HG03097 (cell line): ENCODE measurements around the gene ANGPTL1.

Experiments used
- ATAC-seq: cut with Tn5 transposase; IDR thresholded peaks from one replicate; pipeline ENCODE4 v1.9.1; 2021; ENCODE audit not compliant: unreplicated experiment, low FRiP score

ANGPTL1 gene, protein sequence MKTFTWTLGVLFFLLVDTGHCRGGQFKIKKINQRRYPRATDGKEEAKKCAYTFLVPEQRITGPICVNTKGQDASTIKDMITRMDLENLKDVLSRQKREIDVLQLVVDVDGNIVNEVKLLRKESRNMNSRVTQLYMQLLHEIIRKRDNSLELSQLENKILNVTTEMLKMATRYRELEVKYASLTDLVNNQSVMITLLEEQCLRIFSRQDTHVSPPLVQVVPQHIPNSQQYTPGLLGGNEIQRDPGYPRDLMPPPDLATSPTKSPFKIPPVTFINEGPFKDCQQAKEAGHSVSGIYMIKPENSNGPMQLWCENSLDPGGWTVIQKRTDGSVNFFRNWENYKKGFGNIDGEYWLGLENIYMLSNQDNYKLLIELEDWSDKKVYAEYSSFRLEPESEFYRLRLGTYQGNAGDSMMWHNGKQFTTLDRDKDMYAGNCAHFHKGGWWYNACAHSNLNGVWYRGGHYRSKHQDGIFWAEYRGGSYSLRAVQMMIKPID

DNA sequence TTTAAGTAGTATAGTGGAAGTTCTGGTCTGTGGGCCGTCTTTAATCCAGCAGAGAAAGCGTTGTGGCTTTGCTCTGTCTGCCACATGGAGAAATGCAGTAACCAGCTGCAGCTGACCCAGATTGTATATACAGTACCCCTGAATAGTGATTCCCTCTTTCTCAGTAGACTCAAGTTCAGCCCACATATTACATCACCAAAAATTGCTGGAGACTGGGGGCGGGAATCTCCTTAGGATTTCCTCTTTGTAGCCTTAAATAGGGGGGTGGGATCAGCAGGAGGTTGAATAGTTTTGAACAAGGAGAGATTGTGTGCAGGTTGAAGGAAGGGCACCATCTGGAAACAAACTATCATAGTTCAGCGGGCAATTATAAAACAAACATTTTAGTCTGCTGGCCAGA, at the start of gene ANGPTL1:
ANGPTL1 (minus strand) TSS at position 134 of the 400 bp plus-strand sequence. CDS start 5,301 bp downstream, outside the sequence.
- no peak for ATAC-seq

DNA sequence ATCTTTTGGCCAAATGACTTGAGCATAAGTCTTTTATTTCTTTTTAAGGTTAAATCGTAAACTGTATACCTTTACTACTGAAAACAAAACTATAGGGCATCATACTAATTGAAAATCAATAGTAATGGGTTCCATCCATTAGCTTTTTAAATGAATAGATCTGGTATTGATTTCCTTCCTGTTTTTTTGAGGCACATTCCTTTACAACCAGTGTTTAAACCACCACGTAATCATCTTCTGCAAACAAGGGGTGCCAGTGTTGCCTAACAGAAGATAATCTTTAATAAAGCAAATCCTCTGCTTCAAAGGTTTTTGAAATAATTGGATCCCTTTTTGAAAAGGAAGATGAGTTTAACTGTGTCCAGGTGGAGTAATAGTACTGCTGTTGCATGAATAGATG, 48.7 kb upstream of the ANGPTL1 start:
- no peak for ATAC-seq

DNA sequence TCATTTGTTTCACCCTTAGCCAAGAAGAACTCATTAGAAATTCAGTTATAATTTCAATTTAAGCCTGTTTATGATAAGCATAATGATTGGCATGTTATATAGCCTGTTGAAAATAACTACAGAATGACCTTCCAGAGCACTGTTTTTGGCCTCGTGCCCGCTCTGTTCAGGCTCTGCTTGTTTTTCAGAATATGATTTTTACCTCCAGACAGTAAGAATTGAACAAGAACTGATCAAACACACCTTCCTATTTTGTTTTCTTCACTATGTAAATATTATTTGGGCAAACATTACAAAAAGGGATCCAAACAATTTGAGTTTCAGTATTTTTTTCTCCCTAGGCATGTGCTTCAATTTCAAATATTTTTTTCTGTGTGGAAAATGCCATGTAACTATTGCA, 48.1 kb upstream of the ANGPTL1 start:
- ATAC-seq = no peak

DNA sequence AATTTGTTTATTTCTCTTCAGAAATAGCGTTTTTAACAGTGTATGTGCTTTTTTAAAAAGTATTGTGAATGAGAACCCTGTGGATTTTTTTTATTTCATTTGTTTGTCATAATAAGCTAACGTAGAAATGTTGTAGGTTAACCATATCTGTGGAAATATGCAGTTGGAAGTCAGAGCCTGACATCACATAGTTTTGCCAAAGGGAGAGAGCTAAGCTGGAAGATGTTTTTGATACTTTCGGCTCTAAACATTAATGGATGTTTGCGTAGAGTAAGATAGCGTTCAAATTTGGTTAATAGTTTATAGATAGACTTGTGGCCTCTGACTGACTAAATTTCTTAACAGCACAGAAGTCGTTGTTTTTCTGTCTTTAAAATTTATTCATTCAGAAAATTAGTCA, 47.4 kb upstream of the ANGPTL1 start:
- no peak for ATAC-seq

DNA sequence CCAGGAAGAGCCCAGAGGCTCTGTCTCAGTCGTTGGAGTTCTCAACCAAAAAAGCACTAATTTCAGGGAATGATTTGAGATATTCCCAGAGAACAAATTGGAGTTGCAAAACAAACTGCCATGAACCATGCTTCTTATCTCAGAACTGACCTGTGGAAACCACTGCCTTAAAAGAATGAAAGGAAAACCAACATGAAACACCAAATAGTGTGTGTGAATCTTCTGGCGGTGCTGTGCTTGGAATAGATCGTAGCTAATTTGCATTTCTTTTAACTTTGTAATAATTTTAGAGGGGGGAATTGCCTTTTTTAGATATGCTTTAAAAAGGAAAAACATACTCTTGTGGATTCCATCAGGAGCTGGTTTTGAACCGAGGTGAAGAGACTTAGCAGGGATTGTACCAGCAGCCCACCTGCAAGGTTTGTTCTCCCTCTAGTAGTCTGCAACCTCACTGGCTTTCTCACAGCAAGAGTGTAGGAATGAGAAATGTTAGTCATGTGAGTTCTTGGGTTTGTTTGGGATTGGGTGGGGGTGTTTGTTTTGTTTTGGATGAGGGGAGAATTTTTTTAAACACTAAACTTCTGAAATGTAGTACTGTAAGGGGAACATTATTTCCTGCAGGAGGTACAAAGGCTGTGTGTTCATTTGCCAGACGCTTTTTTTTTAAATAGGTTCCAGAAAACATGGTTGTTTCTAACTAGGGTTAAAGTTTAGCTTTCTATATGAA, 45.7 kb upstream of the ANGPTL1 start:
- no peak for ATAC-seq

DNA sequence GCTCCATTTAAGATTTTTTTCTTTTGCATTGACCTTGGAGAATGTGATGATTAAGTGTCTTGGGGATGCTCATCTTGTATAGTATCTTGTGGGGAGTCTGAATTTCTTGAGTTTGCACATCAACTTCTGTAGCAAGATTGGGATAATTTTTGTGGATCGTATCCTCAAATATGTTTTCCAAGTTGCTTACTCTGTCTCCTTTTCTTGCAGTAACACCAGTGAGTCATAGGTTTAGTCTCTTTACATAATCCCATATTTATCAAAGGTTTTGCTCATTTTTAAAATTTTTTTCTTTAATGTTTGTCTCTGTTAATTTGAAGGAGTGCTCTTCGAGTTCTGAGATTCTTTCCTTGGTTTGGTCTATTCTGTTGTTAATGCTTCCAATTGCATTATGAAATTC, 41.7 kb upstream of the ANGPTL1 start:
- ATAC-seq = no peak

DNA sequence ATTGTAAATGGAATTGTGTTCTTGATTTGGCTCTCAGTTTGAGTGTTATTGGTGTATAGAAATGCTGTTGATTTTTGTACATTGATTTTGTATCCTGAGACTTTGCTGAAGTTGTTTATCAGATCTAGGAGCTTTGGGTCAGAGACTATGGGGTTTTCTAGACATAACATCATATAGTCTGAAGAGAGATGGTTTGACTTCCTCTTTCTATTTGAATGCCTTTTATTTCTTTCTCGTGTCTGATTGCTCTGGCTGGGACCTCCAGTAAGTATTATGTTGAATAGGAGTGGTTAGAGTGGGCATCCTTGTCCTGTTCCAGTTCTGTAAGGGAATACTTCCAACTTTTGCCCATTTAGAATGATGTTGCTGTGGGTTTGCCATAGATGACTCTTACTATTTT, 39.1 kb upstream of the ANGPTL1 start:
- no peak for ATAC-seq

DNA sequence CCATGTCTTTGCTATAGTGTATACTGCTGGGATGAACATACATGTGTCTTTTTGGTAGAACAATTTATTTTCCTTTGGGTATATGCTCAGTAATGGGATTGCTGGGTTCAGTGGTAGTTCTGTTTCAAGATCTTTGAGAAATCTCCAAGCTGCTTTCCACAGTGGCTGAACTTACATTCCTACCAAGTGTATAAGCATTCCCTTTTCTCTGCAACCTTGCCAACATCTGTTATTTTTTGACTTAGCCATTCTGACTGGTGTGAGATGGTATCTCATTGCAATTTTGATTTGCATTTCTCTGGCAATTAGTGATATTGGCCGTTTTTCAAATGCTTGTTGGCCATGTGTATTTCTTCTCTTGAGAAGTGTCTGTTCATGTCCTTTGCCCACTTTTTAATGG, 37.5 kb upstream of the ANGPTL1 start:
- ATAC-seq = no peak

DNA sequence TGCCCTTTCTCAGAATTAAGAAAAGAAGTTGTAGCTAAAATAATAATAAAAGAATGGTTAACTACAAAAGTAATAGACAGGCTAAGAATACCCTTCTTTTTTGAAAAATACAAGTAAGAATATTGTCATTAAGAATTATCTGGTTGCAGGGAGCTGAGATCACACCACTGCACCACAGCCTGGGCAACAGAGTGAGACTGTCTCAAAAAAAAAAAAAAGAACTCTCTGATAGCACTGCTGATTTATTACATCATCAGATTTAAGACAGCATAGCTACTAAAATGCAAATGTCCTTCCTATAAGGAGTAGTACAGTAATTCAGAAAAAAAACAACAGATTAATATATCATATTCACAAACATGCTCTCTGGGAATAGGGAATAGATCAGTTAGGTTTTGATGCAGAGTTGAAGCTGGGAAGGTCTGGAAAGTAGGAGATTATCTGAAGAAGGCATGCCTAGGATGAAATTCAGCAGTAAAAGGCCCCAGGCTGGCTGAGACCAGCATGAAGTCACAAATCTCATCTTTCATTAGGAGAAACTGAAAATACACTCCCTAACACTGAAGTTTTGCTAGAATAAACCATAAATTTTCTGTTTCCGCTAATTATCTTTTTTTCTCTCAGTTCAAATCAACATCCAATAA, 30.7 kb upstream of the ANGPTL1 start:
- no peak for ATAC-seq

DNA sequence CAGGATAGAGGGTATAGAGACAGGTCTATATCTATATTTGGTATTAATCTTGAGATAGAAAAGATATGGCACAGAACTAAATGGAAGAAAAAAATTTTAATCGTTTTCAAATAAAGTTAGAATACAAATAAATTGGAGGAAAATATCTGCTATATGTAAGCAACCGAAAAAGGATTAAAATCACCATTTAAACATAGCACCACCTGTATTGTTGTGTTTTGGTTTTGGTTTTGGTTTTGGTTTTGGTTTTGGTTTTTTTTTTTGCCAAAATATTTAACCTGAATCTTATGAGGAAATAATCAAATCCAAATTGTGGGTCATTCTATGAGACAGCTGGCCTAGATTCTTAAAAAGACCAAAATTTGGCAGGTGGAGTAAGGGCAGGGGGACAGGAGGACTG, 28.5 kb upstream of the ANGPTL1 start:
- ATAC-seq = no peak

DNA sequence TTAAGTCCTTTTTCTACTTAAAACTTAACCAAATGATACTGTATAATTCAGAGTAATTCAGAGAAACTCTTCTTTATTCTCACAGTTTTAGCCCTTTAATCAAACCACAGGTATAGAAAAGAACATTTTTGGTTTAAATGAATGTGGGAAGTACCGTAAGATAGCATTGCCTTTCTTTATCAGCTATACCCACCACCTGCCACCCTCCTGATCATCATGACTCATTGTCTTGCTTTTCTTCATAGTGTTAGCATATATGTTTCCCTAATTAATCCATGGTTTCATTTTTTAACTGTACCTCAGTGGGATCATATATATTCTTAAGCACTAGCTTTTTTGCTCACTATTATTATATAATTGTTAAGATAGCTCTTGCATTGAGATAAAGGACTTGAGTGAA, 27.5 kb upstream of the ANGPTL1 start:
- ATAC-seq = no peak

DNA sequence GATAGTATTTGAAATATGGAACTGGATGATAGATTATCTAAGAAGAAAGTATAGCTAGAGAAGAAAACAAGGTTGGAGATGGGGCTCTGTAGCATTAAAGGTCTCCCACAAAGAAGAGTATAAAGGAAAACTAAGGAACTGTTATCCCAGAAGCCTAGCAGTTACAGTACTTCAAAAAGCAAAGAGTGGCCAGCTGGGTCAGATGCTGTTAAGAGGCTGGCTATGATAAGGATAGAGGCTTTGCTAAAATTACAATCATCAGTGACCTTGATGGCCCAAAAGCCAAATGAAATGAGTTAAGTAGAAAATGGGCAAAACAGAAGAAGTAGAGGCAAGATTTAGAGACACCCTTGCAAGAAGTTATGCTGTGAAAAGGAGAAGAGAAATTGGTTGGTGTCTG, 25.1 kb upstream of the ANGPTL1 start:
- no peak for ATAC-seq

DNA sequence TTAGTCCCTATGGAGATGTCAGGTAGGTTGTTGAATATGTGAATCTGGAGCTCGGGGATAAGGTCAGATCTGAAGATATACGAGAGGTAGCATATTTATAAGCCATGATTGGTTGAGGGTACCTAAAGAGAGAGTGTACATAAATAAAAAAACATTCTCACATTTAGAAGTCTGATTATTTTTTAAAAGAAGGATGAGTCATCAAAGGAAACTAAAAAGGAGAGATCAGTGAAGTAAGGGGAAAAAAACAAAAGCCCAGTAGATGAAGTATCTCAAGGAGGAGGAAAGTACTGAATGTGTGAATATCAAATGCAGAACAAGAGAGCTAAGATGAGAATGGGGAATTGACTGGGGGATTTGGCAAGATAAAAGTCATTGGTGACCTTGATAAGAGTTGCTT, 15.7 kb upstream of the ANGPTL1 start:
- ATAC-seq = no peak

DNA sequence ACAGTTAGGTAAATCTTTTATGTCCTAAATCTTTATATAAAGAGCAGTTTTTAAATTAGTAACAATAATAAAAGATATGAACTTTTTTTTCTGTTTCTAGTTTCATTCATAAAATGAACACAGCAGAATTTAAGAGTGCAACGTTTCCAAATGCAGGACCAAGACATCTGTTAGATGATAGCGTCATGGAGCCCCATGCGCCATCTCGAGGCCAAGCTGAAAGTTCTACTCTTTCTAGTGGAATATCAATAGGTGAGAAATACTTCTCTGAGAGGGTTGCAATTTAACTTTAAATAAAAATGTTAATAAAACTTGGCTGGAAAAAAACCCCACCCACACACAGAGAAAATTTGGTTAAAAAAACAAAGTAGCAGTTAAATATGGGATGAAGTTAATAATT, 15.0 kb upstream of the ANGPTL1 start:
- no peak for ATAC-seq

DNA sequence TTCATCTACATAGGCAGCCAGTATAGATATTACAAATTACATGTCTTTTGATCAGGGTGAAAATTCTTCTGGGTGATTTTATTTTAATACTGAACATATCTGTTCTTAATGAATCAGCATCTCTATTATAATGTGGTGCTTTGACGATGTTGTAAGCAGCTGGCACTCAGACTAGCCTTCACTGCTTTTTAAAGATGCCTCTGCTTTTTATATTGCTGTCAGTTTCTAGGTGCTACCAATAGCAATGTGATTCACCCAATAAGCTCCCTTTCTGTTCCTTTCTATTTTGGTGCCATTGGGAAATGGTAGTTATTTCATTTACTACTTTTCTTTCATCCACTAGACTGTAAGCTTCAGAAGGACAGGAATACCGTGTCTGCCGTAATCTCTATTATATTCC, 11.1 kb upstream of the ANGPTL1 start:
- no peak for ATAC-seq

DNA sequence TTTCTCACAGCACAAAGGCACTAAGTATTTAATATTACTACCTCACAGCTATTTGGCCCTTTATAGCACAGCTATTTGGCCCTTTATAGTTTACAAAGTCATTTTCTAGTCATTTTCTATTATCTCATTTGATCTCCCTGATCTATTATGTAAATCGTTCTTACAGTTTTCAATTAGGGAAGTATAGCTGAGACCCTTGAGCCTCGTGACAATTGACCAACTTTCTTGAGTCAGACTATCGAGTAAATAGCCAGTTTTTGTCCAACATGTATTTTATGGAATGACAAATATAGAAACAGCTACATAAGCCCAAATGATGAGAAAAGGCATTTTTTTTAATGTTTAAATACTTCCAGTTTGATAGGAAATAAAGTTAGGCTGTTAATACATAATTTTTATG, 7.0 kb upstream of the ANGPTL1 start:
- ATAC-seq = no peak

DNA sequence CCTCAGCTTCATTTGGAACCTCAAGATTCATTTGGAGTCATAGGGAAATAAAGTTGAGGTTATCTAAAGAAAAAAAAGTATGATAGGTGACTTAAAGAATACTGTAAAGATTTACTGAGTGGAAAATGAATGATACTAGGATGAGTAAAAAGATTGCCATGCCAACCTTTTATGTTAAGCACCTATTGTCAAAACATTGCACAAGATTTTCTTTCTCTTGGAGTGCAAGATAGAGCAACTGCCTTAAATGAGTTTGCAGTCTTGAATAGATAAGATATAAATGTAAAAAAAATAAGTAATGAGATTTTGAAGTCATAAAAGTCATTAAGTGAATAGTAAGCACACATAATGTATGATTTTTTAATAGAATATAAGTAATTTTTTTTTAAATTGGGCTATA, 5.1 kb upstream of the ANGPTL1 start:
- ATAC-seq = no peak

DNA sequence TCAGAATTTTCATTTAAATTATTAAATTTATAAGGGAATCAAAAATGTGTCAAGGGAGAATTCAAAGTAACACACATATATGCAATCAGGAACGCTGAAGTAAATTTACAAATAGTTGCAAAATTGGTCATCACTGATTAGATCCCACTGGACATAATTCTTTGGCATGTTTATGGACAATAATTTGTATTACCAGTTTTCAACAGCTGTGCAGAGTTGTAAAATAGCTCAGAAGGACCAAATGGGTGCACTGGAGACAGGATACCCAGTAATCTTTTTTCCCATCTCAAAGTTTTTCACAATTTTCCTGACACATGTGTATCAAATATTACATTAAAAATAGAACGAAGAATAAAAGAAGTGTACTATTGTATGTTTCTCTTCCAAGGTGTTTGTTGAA, 4.1 kb upstream of the ANGPTL1 start:
- ATAC-seq = no peak

DNA sequence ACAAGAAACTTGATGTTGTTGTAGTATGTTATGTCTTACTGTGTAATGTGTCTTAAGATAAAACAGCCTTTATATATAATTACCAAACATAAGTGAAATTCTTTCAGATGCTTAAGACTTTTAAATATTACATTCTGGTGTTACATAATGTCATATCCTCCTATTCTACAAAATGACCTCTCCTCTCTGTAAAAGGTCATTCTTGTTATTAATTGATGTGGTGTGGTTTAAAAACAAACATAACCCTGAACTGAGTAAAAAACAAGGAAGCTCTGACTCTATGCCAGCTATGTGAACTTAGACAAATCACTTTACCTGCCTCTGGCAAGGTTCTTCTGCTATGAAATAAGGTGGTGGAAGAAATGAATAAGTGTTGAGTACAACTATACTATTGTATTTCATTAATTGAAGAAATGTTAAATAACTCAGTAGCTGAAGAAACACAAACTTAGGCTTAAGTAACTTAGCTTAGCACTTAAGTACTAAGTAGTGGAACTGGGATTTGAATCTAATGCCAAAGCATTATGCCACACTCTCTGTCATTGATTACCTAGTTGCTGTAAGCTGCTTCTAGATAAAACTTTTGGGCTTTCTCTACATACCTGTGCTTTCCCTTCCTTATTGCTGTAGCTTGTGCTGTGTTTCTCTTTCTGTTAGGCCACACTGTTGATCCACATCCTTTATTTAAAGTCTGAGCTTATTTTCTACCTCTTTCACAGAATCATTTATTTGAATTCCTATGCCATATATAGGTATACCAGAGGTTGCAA, 859 bp upstream of the ANGPTL1 start:
- ATAC-seq = no peak

DNA sequence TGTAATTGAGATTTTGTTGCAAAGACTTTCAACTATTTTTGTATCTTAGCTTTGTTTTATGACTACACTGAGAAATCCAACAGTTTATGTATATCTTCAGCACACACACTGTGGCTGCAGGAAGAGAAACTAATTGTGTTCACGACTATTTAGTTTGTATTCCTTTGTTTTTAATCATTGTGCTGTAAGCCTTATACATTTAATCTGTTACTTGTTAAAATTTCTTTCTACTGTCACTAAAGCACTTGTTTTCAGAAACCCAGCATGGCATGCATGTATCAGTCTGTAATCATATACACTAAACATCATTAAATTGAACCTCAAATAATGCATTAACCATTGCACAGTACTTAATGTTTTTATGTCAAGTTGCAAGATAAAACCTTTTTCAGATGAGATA, 656 bp downstream of the ANGPTL1 start:
- no peak for ATAC-seq
